Stimulated activated CD4-positive, alpha-beta T cell treated with anti-CD3 and anti-CD28 coated beads, Interleukin-12 subunit alpha, Interleukin-12 subunit beta, amount 100 ng/mL, for 4 hours (primary cell): ENCODE results near the gene SMOC2.
"Not testable (repeated sequence)": the region's sequence is repeated elsewhere in the genome, so short reads cannot be mapped to it uniquely, and the experiment has no call there.

Experiments
- DNase-seq: peaks from one replicate; pipeline ENCODE4 v3.0.0-alpha.2; 2020

Gene SMOC2

GRCh38 chr6:168545428-168545827 lies 104.4 kb downstream of the SMOC2 start:
- DNase-seq, result no peak

- no peak for DNase-seq
These were observed 105.2 kb downstream of the SMOC2 start for GRCh38 chr6:168546151-168546550.

- DNase-seq, result no peak
These were observed 105.7 kb downstream of the SMOC2 start for GRCh38 chr6:168546730-168547129.

- no peak for DNase-seq
These were observed 109.3 kb downstream of the SMOC2 start for GRCh38 chr6:168550326-168550725.

GRCh38 chr6:168554472-168554871 lies 113.5 kb downstream of the SMOC2 start:
- no peak for DNase-seq

- DNase-seq, result no peak
These were observed 114.1 kb downstream of the SMOC2 start for GRCh38 chr6:168554898-168555617.

GRCh38 chr6:168555618-168556273 lies 114.8 kb downstream of the SMOC2 start:
- no peak for DNase-seq

- no peak for DNase-seq
These were observed 116.5 kb downstream of the SMOC2 start for GRCh38 chr6:168557512-168557911.

GRCh38 chr6:168558686-168559085 lies 117.7 kb downstream of the SMOC2 start:
- DNase-seq, result no peak

GRCh38 chr6:168559574-168560098 lies 118.7 kb downstream of the SMOC2 start:
- DNase-seq, result no peak

GRCh38 chr6:168560126-168560525 lies 119.1 kb downstream of the SMOC2 start:
- no peak for DNase-seq

- no peak for DNase-seq
These were observed 121.7 kb downstream of the SMOC2 start for GRCh38 chr6:168562576-168563151.

- no peak for DNase-seq
These were observed 122.7 kb downstream of the SMOC2 start for GRCh38 chr6:168563656-168564055.

GRCh38 chr6:168565112-168565511 lies 124.1 kb downstream of the SMOC2 start:
- DNase-seq, result no peak

- no peak for DNase-seq
These were observed 129.2 kb downstream of the SMOC2 start for GRCh38 chr6:168570211-168570610.

- DNase-seq, result no peak
These were observed 130.3 kb downstream of the SMOC2 start for GRCh38 chr6:168571268-168571667.

- DNase-seq, result not testable (repeated sequence)
These were observed 132.4 kb downstream of the SMOC2 start for GRCh38 chr6:168573276-168573835.

- no peak for DNase-seq
These were observed 133.2 kb downstream of the SMOC2 start for GRCh38 chr6:168574075-168574698.

- no peak for DNase-seq
These were observed 133.8 kb downstream of the SMOC2 start for GRCh38 chr6:168574699-168575195.

- no peak for DNase-seq
These were observed 134.5 kb downstream of the SMOC2 start for GRCh38 chr6:168575346-168576098.

- DNase-seq, result no peak
These were observed 135.4 kb downstream of the SMOC2 start for GRCh38 chr6:168576388-168576787.

GRCh38 chr6:168577496-168577895 lies 136.5 kb downstream of the SMOC2 start:
- DNase-seq, result no peak
